Kidney capillary endothelial cell (primary cell): ENCODE results near the gene TPH2.

Source experiments
- DNase-seq: peaks from one replicate; pipeline ENCODE4 v3.0.0-alpha.2; 2018; ENCODE audit warnings: low spot score

TPH2 gene

DNA sequence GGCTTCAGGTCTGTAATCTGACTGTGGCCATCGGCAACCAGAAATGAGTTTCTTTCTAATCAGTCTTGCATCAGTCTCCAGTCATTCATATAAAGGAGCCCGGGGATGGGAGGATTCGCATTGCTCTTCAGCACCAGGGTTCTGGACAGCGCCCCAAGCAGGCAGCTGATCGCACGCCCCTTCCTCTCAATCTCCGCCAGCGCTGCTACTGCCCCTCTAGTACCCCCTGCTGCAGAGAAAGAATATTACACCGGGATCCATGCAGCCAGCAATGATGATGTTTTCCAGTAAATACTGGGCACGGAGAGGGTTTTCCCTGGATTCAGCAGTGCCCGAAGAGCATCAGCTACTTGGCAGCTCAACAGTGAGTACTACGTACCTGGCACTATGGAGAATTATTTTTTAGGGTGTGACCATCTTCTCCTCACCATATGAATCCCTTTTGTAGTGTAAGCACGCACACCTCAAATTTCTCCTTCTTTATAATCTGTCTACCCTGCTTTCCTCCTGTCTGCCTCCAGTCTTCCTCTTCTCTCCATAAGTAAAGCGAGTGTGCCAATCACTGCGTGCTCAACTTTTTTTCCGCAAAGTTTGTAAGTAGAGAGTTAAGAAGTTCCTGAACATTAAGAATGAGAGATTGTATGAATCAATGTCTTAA lies at the start of gene TPH2:
Gene TPH2 (plus strand): TSS at position 118 of the 658 bp plus-strand sequence. CDS start 142 bp downstream, at position 260.
- peak; percentile 59 for DNase-seq

DNA sequence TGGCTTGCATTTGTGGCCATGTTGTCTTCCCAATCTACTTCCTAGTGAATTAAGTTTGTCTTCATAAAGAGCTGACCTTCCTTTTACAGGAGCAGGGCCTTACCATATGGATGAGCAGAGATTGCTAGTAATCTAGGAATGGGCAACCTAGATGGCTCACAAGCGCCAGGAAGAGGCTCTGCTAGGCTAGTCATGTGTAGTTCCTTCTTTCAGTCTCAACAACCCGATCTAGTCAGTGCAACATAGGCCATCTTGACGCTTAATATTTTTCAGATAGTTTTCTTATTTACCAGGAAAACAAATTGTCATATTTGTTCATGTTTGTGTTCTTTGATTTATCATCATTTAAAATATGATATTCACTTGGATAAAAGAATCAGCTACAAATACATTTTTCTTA lies 48.2 kb upstream of the TPH2 start:
- no peak for DNase-seq

DNA sequence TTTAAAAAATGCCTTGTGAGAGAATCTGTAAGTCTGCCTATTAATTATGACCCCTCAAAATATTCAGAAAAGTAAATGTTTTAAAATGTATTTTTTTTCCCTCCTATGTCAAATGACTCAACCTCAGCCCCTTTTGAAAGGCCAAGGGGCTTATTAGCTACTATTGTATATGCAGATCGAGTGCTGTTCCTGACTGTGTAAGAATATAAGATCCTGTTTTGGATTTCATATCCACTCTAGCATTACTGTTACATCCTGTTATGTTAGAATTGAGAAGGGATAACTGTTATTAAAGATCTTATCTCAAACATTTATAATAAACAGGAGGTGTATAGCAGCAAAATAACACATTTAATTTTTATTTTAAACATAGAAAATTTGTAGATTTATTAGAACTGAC lies 46.6 kb upstream of the TPH2 start:
- peak; percentile 16 for DNase-seq

DNA sequence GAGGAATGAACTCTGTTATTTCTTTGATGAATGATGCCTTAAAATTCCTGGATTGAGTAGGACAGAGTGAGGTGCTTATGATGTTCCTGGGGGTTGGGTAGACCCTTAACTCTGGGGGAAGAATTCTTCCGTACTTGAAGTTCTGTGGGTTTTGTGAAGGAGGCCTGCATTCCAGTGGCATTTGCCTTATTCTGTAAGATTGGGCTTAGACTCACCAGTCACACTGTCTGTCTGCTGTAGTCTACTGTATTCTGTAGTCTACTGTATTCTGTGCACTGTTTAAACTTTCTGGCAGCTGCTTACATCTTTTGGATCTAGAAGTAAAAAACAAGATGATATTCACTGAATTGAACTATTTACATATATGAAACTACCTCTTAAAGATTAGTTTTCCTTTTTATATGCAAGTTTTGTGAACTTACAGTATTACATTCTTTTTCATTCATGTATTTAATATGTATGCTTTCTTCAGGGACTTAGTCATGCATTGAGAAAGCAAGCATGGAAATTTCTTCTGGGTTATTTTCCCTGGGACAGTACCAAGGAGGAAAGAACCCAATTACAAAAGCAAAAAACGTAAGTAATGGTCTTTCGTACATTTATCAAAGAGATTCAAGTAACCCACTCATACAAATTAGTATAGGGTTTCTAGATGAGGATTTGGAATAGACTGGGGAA lies 42.3 kb upstream of the TPH2 start:
- no peak for DNase-seq

DNA sequence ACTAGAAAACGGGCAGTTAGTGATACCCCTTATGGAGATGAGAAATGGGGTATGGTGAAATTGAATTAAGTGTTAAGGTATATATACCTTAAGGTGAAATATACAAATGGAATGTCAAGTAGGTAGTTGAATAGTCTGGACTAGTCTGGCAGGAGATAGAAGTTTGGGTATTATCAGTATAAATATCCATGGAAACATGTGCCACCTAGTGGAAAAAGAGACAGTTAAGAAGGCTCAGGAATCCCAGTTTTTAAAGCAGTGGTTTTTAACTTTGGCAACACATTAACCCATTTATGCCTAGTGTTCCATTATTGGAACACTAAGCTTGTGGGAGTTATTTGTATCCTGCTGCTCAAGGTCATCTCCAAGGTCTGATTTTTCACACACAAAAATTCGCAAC lies 38.6 kb upstream of the TPH2 start:
- DNase-seq, result peak; percentile 14

DNA sequence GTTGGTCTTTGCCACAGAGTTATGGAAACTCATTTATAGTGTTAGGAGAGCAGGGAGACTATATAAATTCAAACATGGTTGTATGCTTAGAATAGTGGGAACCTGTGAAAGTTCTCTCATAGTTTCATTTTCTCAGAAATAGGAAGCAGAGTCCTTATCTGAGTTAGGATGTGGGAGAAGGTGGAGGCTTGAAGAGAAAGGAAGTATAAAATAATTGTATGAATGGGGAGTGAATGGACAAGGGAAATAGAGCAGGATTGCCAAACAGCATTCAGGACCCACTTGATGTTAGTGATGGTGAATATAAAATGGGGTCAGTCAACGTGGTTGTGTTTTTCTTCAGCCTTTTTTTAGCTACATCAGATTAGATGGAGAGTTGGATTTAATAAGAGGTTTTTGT lies 34.0 kb upstream of the TPH2 start:
- no peak for DNase-seq

DNA sequence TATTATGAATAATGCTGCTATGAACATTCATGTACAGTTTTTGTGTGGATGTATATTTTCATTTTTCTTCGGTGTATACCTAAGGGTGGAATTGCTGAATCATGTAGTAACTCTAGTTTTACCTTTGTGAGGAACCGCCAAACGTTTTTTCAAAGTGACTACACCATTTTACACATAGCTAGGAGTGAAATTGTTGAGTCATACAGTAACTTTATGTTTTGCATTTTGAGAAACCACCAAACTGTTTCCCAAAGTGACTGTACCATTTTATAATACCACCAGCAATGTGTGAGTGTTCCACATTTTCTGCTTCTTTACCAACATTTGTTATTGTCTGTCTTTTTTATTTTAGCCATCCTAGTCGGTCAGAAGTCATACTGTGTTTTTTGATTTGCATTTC lies 3.1 kb upstream of the TPH2 start:
- DNase-seq, result no peak

DNA sequence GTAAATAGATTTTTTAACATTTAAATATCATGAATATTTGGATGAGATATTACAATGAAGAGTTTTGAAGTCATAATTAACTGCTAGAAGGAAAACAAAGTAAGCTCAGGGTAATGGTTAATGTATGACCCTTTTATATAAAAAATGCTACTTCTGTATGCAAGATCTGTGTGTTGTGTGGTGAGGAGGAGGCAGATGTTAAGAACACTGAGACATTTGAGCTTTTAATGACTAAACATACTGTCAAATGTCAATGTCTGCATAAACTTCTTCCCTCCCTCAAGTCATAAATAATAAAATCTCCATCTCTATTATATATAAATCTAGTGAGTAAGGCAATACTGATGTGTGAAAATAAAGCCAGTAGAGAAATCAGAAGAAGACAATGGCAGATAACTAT lies 1.4 kb downstream of the TPH2 start:
- no peak for DNase-seq

DNA sequence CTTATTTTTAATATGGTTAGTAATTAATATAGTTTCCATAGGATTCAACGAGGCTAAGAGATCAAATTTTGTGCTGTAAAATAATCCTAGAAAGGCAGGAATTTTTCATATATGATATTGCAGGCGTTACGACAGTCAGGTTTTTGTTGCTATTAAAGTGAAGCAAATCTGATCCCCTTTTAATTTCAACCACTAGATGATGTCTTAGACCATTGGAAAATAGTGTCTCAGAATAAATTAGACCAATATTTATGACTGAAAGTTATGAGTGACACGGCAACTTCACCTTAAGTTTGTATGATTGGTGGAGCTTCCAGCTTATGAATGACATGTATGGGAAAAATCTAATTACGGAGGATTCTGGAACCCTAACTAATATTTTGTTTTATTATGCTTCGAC lies 2.5 kb downstream of the TPH2 start:
- DNase-seq, result no peak

DNA sequence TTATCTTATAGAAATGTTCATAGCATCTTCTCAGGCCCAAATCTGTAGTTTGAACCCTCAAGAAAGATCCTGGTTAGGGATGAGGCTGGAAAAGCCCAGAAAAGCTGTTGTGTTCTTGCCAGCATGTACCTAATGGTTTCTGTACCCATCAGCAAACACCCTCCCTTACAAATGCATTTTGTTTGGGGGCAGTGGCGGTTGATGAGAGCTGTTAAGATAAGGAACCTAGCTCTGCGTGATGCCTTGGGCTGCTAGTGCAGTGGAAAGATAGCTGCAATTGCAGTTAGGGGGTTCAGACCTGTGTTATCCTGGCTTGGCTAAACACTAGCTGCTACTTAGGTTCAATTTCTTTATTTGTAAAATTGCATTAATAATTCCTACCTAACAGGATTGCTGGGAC lies 3.6 kb downstream of the TPH2 start:
- no peak for DNase-seq

DNA sequence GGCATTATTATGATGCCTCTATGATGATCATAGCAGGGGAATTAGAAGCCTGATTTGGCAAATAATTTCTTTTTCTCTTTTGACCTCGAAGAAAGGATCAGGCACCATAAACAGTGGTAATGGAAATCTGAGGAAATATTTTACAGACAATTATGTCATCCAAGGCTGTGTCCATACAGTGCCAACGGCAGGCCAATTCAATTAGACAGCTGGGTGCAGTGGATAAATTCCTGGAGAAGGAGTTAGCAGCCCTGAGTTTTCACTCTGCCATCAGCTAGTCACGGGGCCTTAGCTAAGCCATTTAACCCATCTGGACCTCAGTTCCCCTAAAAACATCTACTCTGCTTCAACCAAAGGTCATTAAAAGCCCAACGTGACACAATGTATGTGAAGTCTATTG lies 4.1 kb downstream of the TPH2 start:
- no peak for DNase-seq

DNA sequence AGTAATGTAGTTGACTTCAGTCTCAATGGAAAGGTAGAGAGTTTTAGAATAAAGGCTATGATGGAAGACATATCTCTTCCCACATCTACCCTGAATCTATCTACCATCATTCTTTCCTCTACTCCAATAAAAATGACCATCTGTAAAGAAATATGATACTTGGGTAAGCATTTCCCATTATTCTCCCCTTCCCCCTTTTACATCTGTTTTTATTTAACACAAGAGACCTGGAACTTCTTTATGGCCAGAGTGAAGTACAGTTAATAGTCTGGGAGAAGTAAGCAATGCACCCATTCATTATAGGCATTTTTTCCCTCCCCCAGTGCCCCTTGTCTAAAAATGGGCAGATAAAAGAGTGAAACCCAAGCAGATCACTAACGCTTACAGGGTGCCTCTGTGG lies 6.5 kb downstream of the TPH2 start:
- no peak for DNase-seq

DNA sequence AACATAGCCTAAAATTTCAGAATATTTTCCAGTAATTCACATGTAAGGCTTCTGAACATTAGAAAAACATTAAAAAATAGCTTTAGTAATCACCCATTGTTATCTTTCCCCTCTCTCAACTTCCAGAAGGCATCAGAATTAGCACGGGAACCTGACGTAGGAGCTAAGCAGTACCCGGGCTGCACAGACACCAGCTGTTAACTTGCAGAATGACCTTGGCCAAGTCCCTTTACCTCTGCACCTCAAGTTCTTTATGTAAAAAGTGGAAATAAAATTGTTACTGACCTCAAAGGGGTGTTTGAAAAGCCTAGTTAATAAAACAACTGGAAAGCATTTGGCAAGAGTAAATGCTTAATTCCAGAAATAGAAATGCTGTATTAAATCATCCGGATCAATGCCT lies 7.2 kb downstream of the TPH2 start:
- DNase-seq, result no peak

DNA sequence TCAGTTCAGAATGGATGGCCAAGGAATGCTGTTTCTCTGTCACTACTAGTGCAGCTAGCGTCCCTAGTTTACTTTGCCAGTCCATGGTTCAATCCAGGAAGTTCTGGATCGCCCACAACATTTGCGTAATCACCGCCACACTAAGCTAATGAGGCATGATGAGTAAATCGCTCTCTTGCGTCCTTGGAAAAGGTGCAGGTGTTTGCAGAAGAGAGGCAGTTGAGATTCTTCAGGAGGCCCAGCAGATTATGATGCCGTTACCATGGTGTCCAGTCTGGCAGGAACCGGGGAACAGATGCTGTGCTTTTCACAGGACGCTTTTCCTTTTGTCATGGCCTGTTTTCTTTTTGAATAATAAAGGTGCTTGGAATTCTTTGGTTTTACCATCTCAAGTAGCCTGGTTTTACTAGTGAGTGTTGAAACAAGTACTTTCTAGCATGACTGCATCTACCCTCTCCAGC lies 9.0 kb downstream of the TPH2 start:
- DNase-seq, result no peak

DNA sequence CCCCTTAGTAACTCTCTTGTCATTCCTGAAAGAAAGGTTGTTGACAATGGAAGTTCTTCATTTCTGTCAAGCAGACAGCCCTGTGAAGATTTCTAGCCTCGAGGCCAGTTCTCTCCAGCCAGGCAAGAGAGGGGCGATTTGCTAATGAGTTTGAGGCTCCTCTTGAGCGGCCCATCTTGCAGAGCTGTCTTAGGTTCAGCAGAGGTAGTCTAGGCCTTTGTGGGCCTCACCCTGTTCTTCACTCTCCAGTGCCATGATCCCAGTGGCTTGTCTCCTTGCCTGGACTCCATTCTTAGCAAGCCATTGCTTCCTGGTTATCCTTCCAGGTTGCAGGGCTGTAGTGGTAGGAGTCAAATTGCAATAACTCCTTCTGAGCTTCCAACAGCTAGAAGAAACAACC lies 9.7 kb downstream of the TPH2 start:
- DNase-seq, result no peak

DNA sequence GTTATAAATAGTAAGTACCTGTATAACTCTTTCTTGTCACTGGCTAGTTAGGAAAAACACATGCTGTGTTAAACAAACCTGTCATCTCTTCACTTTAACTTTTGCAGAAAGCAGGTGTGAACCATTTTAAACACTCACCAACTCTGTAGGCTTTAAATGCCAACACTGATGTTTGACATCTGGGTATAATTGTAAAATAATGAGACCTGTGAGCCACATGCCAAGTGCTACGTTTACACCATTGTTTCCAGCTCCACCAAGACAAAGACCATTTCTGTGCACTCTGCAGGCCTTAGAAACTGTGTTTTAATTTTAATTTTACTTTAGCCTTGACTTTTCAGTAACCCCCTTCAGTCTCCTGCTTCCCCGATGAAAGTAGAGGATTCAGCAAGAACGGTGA lies 11.0 kb downstream of the TPH2 start:
- DNase-seq, result no peak

DNA sequence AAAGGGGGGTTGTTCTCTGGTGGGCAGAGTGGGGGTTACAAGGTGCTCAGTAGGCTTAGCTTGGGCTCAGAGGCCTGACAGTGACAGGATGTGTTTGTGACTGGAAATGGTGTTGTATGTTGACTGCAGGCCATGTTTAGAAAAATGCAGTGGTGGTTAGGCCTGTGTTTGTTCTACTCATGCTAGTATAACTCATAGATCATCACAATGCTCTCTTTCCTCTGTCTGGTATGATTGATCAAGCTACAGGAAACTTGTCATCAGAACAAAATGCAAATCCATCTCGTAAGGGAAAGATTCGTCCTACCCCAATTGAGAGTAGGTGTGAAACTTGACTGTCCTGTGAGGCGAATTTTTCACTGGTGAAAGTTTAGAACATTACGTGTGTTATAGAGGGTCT lies 11.8 kb downstream of the TPH2 start:
- no peak for DNase-seq

DNA sequence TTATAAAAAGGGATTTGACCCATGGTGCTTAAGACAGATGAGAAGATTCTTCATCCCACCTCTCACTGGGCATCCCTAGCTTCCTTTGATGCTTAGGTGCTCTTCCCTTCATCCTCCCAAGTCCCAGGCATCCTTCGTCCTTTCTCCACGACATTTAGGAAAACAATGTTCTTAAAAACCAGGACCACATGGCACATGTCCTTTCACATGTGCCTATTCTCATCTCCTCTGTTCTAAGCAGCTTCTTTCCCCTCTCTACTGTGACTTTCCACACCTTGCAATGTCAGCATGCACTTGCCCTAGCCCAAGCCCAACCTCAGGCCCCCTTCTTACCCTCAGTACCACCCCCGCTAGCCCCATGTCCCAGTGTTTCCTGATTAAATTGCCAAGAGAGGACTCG lies 12.2 kb downstream of the TPH2 start:
- no peak for DNase-seq

DNA sequence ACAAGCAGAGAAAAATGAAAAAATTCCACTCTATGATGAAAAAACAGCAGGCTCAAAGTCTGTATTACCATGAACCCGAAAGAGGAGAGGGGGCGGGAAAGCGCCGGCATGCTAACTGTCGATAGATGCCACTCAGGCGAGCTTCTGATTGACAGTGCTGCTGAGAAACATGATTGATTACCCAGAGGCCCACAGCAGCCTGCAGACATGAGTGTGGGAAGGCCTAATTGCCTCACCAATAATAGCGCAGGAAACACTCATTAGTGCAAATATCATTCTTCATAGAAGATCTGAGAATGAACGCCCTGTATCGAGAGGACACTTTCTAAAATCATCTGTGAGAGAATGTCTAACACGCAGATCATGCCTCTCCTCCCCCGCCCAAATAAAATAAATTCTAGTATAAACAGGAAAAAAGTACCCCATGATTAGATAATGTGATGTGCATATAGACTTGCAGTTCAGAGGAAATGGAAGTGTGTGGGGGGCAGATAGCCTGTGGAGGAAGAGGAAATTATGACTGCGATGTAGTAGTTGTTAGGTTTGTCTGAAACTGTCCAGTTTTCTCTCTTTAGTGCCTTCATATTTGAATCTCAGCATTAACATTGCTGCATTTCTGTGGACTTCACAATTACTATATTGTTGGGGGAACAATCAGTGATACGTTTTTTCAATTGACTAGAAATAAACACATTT lies 15.6 kb downstream of the TPH2 start:
- no peak for DNase-seq

DNA sequence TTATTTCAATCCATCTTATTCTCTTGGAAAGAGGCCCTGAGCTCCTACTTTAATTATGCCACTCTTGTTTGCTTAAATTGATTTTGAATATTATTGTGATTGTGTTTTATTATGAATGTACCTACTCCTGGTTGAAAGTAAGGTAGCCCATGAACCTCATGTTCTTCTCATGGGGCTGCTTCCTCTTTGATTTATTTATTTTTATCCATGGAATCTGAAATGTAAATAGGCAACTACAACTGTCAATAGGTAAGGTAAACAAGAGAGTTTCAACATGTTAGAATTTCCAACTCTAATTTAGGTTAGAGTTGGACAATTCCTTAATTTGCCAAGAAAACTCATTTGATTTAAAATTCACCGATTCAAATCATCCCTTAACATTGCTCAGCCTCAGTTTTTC lies 16.2 kb downstream of the TPH2 start:
- no peak for DNase-seq

DNA sequence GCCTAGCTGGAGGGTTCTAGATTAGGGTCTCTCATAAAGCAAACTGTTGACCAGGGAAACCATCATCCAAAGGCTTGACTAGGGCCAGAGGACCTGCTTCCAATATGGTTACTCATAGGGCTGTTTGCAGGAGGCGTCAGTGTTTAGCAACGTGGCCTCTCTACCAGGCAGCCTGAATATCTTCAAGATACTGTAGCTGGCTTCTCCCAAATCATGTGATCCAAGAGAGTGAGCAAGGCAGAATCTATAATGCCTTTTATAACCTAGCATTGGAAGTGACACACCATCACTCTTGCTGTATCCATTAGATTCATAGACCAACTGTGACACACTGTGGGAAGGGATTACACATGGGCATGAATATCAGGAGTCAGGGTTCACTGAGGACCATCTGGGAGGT lies 17.3 kb downstream of the TPH2 start:
- DNase-seq, result no peak

DNA sequence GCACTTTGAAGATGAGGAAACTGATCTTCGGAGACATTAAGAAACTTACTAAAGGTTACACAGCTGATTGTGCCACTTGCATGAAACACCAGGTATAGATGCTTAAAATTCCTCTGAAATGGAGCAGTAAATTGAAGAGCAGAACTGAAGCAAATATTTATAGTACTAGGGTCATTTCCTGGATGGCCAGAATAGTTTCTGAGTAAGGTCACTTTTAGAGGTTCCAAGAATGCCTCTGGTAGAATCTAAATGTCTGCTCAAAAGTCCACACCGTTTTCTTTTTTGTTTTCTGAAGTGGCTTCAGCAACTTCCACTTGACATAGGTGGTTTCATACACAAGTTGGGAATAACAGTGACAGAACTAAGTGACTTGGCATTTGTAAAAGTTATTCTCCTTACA lies 19.4 kb downstream of the TPH2 start:
- no peak for DNase-seq

DNA sequence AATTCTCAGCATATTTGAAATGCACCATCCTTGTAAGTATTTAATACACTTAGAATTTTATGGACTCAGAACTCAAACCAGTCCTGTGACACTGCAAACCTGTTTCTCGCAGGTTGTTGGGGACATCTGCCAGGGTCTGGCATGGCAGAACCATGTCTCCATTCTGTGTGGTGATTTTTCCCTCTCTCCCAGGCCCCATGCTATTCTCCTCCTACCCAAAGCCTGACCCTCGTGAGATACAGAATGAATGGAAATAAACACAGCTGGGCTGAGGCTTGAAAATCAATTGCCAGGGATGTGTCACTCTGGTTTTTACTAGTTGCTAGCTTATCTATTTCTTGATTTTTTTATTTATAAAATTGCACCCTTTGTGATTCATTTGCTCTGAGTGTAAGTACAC lies 19.8 kb downstream of the TPH2 start:
- DNase-seq, result no peak
